Activated naive CD8-positive, alpha-beta T cell treated with anti-CD3 and anti-CD28 coated beads, Interleukin-2, amount 50 U/mL, for 24 hours (primary cell): Measurements from ENCODE around the gene ARHGEF16.

Experiments
- ATAC-seq: fragments of 150-1000 bp; cut with Tn5 transposase; one replicate; pipeline ENCODE4 v1.10.0; 2021
- DNase-seq: peaks from one replicate; pipeline ENCODE4 v3.0.0; 2021
- H3K27ac Mint-ChIP-seq: one replicate; pipeline ENCODE4 v1.8.0; 2021; ENCODE audit warnings: mild to moderate bottlenecking, mixed read lengths
- H3K27me3 Mint-ChIP-seq: one replicate; pipeline ENCODE4 v1.8.0; 2021; ENCODE audit warnings: mixed read lengths
- H3K36me3 Mint-ChIP-seq: one replicate; pipeline ENCODE4 v1.8.0; 2021; ENCODE audit warnings: low read depth, mixed read lengths
- H3K4me1 Mint-ChIP-seq: one replicate; pipeline ENCODE4 v1.8.0; 2021; ENCODE audit warnings: mixed read lengths
- H3K4me3 Mint-ChIP-seq: one replicate; pipeline ENCODE4 v1.8.0; 2021; ENCODE audit warnings: mild to moderate bottlenecking, moderate library complexity, mixed read lengths
- H3K9me3 Mint-ChIP-seq: one replicate; pipeline ENCODE4 v1.8.0; 2021; ENCODE audit warnings: mixed read lengths

ARHGEF16 gene

GRCh38 chr1:3417082-3417739 lies 37.3 kb upstream of the ARHGEF16 start:
- H3K27ac Mint-ChIP-seq = no peak overlapping the region
- no peak for ATAC-seq
- H3K9me3 Mint-ChIP-seq = no peaks in the 10 kb centered on the region

GRCh38 chr1:3417934-3418333 lies 36.5 kb upstream of the ARHGEF16 start:
- Mint-ChIP-seq H3K4me1 (no peaks in the 10 kb centered on the region), H3K27me3 (peaks cover 2% of the 10 kb centered on the region), H3K4me3 (no peak overlapping the region), H3K36me3 (no peaks in the 10 kb centered on the region), H3K9me3 (no peaks in the 10 kb centered on the region), H3K27ac (no peak overlapping the region)
- no peak for DNase-seq
- ATAC-seq = no peak

More at GRCh38 chr1:3417082-3417739, 37.3 kb upstream of the ARHGEF16 start:
- Mint-ChIP-seq H3K4me1 (no peaks in the 10 kb centered on the region), H3K4me3 (no peak overlapping the region), H3K36me3 (no peaks in the 10 kb centered on the region), H3K27me3 (peaks cover 2% of the 10 kb centered on the region)
- no peak for DNase-seq

GRCh38 chr1:3418600-3418999 lies 35.9 kb upstream of the ARHGEF16 start:
- Mint-ChIP-seq H3K4me1 (no peaks in the 10 kb centered on the region), H3K9me3 (no peaks in the 10 kb centered on the region), H3K4me3 (no peak overlapping the region), H3K27ac (no peak overlapping the region), H3K27me3 (peaks cover 2% of the 10 kb centered on the region), H3K36me3 (no peaks in the 10 kb centered on the region)
- no peak for ATAC-seq
- DNase-seq = no peak

GRCh38 chr1:3419415-3420204 lies 34.9 kb upstream of the ARHGEF16 start:
- H3K27me3 Mint-ChIP-seq = peaks cover 2% of the 10 kb centered on the region
- H3K36me3 Mint-ChIP-seq = no peaks in the 10 kb centered on the region
- DNase-seq (no peak), ATAC-seq (no peak)
- H3K4me1 Mint-ChIP-seq = no peaks in the 10 kb centered on the region
- H3K27ac Mint-ChIP-seq = no peak overlapping the region
- H3K4me3 Mint-ChIP-seq = no peak overlapping the region
- H3K9me3 Mint-ChIP-seq = no peaks in the 10 kb centered on the region

- ATAC-seq (no peak), DNase-seq (no peak)
- peaks cover 2% of the 10 kb centered on the region for H3K27me3 Mint-ChIP-seq
- no peaks in the 10 kb centered on the region for H3K4me1 Mint-ChIP-seq
- no peak overlapping the region for H3K4me3 Mint-ChIP-seq
- H3K27ac Mint-ChIP-seq = no peak overlapping the region
- H3K36me3 Mint-ChIP-seq = no peaks in the 10 kb centered on the region
- H3K9me3 Mint-ChIP-seq = no peaks in the 10 kb centered on the region
Measured at GRCh38 chr1:3420218-3420951, 34.1 kb upstream of the ARHGEF16 start.

- no peaks in the 10 kb centered on the region for H3K9me3 Mint-ChIP-seq
- no peaks in the 10 kb centered on the region for H3K36me3 Mint-ChIP-seq
- no peak for ATAC-seq
- peaks cover 2% of the 10 kb centered on the region for H3K27me3 Mint-ChIP-seq
- no peaks in the 10 kb centered on the region for H3K4me1 Mint-ChIP-seq
- no peak overlapping the region for H3K4me3 Mint-ChIP-seq
- no peak for DNase-seq
- H3K27ac Mint-ChIP-seq = no peak overlapping the region
Measured at GRCh38 chr1:3422638-3423037, 31.8 kb upstream of the ARHGEF16 start.

GRCh38 chr1:3423245-3423829 lies 31.1 kb upstream of the ARHGEF16 start:
- ATAC-seq (no peak), DNase-seq (no peak)
- Mint-ChIP-seq H3K27me3 (peaks cover 2% of the 10 kb centered on the region), H3K27ac (no peak overlapping the region), H3K4me3 (no peak overlapping the region), H3K4me1 (no peaks in the 10 kb centered on the region), H3K36me3 (no peaks in the 10 kb centered on the region), H3K9me3 (no peaks in the 10 kb centered on the region)

GRCh38 chr1:3423896-3424611 lies 30.4 kb upstream of the ARHGEF16 start:
- Mint-ChIP-seq H3K27ac (no peak overlapping the region), H3K36me3 (no peaks in the 10 kb centered on the region), H3K9me3 (no peaks in the 10 kb centered on the region), H3K4me3 (no peak overlapping the region), H3K27me3 (peaks cover 2% of the 10 kb centered on the region), H3K4me1 (no peaks in the 10 kb centered on the region)
- DNase-seq (no peak), ATAC-seq (no peak)

- ATAC-seq = no peak
- Mint-ChIP-seq H3K9me3 (no peaks in the 10 kb centered on the region), H3K27ac (no peak overlapping the region), H3K36me3 (no peaks in the 10 kb centered on the region), H3K27me3 (no peaks in the 10 kb centered on the region), H3K4me1 (no peaks in the 10 kb centered on the region), H3K4me3 (no peak overlapping the region)
- no peak for DNase-seq
Measured at GRCh38 chr1:3425486-3426215, 28.8 kb upstream of the ARHGEF16 start.

- no peaks in the 10 kb centered on the region for H3K9me3 Mint-ChIP-seq
- no peaks in the 10 kb centered on the region for H3K36me3 Mint-ChIP-seq
- H3K27me3 Mint-ChIP-seq = no peaks in the 10 kb centered on the region
- no peak overlapping the region for H3K27ac Mint-ChIP-seq
- DNase-seq (no peak), ATAC-seq (no peak)
- H3K4me3 Mint-ChIP-seq = no peak overlapping the region
- no peaks in the 10 kb centered on the region for H3K4me1 Mint-ChIP-seq
Measured at GRCh38 chr1:3426956-3427535, 27.4 kb upstream of the ARHGEF16 start.

GRCh38 chr1:3427711-3428704 lies 26.5 kb upstream of the ARHGEF16 start:
- Mint-ChIP-seq H3K4me1 (no peaks in the 10 kb centered on the region), H3K27me3 (no peaks in the 10 kb centered on the region), H3K27ac (no peak overlapping the region), H3K4me3 (no peak overlapping the region), H3K9me3 (no peaks in the 10 kb centered on the region), H3K36me3 (no peaks in the 10 kb centered on the region)
- ATAC-seq = no peak
- DNase-seq = no peak

GRCh38 chr1:3428899-3429298 lies 25.6 kb upstream of the ARHGEF16 start:
- Mint-ChIP-seq H3K4me1 (no peaks in the 10 kb centered on the region), H3K27ac (no peak overlapping the region), H3K9me3 (no peaks in the 10 kb centered on the region), H3K27me3 (no peaks in the 10 kb centered on the region), H3K4me3 (no peak overlapping the region), H3K36me3 (no peaks in the 10 kb centered on the region)
- DNase-seq (no peak), ATAC-seq (no peak)
